Mammary microvascular endothelial cell (primary cell): ENCODE results near the gene TBC1D7. TPM values are rescaled to one million over a fixed set of nuclear protein-coding genes. Genes with fewer than 3 reads are reported as not detected.

Source experiments
- total RNA-seq: library from RNA; depleted of rRNA; stranded (reverse); fragments of >200 nt; gene quantifications from 2 replicates; pipeline ENCODE4 v1.2.3, GENCODE V29; 2015

TBC1D7 gene
- total RNA-seq = 20.3 and 27.6 TPM in 2 replicates

GRCh38 chr6:13328076-13328874 is at the start of gene TBC1D7:
TBC1D7 (minus strand) TSS chr6:13328537; CDS start chr6:13326898, 1,639 bp downstream.

Other genes starting within 250 kb of the TBC1D7 start
- gene GFOD1, start 159.1 kb upstream of the TBC1D7 start, total RNA-seq = 21.1 and 22.0 TPM in 2 replicates
- 7.5 and 9.0 TPM in 2 replicates for gene SIRT5, start 246.1 kb upstream of the TBC1D7 start, total RNA-seq